WTC11 (cell line): ENCODE results near the gene PCGF1.

Experiments
- CREM ChIP-seq: sonication (generic); formaldehyde crosslinking; IDR thresholded peaks from 2 replicates; pipeline ENCODE4 v1.8.1; 2022; ENCODE audit warnings: mild to moderate bottlenecking, missing genetic modification reagents, moderate library complexity
- ELF4 ChIP-seq: sonication (generic); formaldehyde crosslinking; IDR thresholded peaks from 2 replicates; pipeline ENCODE4 v1.8.1; 2022; ENCODE audit warnings: low read depth, mild to moderate bottlenecking, moderate library complexity, missing genetic modification reagents
- EMX1 ChIP-seq: fragments of 250-450 bp; sonication (Bioruptor Pico); IDR thresholded peaks from 2 replicates; pipeline ENCODE4 v1.8.0; 2021; ENCODE audit warnings: mild to moderate bottlenecking
- JUN ChIP-seq: sonication (generic); formaldehyde crosslinking; IDR thresholded peaks from 2 replicates; pipeline ENCODE4 v1.8.0; 2023; ENCODE audit warnings: mild to moderate bottlenecking, missing genetic modification reagents
- MYBL2 ChIP-seq: sonication (generic); formaldehyde crosslinking; IDR thresholded peaks from 2 replicates; pipeline ENCODE4 v1.8.1; 2023; ENCODE audit warnings: mild to moderate bottlenecking, moderate library complexity, missing genetic modification reagents
- TF ChIP-seq, protein P1 (sequence below): sonication (generic); formaldehyde crosslinking; IDR thresholded peaks from 2 replicates; pipeline ENCODE4 v1.8.0; 2022; ENCODE audit warnings: mild to moderate bottlenecking, missing genetic modification reagents
- TF ChIP-seq, protein P2 (sequence below): fragments of 200-600 bp; IDR thresholded peaks from 2 replicates; pipeline ENCODE4 v1.8.0; 2022; ENCODE audit warnings: antibody characterized with exemption
- TF ChIP-seq, protein P3 (sequence below): sonication (generic); formaldehyde crosslinking; IDR thresholded peaks from 2 replicates; pipeline ENCODE4 v1.8.1; 2023; ENCODE audit warnings: mild to moderate bottlenecking, moderate library complexity, missing genetic modification reagents
- TF ChIP-seq, protein P4 (sequence below): sonication (generic); formaldehyde crosslinking; IDR thresholded peaks from 2 replicates; pipeline ENCODE4 v1.8.1; 2023; ENCODE audit warnings: mild to moderate bottlenecking, missing genetic modification reagents, borderline replicate concordance
- TF ChIP-seq, protein P5 (sequence below): sonication (generic); formaldehyde crosslinking; conservative IDR thresholded peaks from 2 replicates; pipeline ENCODE4 v1.8.1; 2022; ENCODE audit warnings: mild to moderate bottlenecking, missing genetic modification reagents
- TF ChIP-seq, protein P6 (sequence below): sonication (generic); formaldehyde crosslinking; IDR thresholded peaks from 2 replicates; pipeline ENCODE4 v1.8.0; 2022; ENCODE audit warnings: mild to moderate bottlenecking, missing genetic modification reagents
- TF ChIP-seq, protein P7 (sequence below): sonication (generic); formaldehyde crosslinking; IDR thresholded peaks from 2 replicates; pipeline ENCODE4 v1.8.1; 2023; ENCODE audit warnings: mild to moderate bottlenecking, missing genetic modification reagents, moderate library complexity
- TF ChIP-seq, protein P8 (sequence below): sonication (generic); formaldehyde crosslinking; IDR thresholded peaks from 2 replicates; pipeline ENCODE4 v1.8.0; 2023; ENCODE audit warnings: missing genetic modification reagents

DNA sequence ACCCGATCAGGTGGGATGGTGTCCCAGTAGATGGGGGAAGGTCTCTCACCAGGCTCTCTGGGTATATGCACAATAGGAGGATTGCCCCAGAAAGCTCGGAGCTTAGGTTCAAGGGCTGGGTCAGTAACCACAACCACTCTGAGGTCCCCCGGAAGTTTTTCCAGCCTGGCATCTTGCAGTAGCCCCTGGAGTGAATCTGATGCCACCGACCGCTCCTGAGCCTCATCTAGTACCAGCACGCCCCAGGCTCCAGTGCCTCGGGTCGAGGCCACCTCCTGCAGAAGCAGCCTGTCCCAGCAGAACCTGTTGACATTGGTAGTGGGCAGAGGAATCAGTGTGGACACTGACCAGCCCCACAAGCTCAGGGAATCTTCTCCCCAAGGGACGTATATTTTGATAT, 16.5 kb upstream of the PCGF1 start:
- TF ChIP-seq, protein P1, sequence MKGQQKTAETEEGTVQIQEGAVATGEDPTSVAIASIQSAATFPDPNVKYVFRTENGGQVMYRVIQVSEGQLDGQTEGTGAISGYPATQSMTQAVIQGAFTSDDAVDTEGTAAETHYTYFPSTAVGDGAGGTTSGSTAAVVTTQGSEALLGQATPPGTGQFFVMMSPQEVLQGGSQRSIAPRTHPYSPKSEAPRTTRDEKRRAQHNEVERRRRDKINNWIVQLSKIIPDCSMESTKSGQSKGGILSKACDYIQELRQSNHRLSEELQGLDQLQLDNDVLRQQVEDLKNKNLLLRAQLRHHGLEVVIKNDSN (CRISPR knock-in tag): no peak
- TF ChIP-seq, protein P2, sequence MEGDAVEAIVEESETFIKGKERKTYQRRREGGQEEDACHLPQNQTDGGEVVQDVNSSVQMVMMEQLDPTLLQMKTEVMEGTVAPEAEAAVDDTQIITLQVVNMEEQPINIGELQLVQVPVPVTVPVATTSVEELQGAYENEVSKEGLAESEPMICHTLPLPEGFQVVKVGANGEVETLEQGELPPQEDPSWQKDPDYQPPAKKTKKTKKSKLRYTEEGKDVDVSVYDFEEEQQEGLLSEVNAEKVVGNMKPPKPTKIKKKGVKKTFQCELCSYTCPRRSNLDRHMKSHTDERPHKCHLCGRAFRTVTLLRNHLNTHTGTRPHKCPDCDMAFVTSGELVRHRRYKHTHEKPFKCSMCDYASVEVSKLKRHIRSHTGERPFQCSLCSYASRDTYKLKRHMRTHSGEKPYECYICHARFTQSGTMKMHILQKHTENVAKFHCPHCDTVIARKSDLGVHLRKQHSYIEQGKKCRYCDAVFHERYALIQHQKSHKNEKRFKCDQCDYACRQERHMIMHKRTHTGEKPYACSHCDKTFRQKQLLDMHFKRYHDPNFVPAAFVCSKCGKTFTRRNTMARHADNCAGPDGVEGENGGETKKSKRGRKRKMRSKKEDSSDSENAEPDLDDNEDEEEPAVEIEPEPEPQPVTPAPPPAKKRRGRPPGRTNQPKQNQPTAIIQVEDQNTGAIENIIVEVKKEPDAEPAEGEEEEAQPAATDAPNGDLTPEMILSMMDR: no peak
- TF ChIP-seq MYBL2: no peak
- TF ChIP-seq, protein P3, sequence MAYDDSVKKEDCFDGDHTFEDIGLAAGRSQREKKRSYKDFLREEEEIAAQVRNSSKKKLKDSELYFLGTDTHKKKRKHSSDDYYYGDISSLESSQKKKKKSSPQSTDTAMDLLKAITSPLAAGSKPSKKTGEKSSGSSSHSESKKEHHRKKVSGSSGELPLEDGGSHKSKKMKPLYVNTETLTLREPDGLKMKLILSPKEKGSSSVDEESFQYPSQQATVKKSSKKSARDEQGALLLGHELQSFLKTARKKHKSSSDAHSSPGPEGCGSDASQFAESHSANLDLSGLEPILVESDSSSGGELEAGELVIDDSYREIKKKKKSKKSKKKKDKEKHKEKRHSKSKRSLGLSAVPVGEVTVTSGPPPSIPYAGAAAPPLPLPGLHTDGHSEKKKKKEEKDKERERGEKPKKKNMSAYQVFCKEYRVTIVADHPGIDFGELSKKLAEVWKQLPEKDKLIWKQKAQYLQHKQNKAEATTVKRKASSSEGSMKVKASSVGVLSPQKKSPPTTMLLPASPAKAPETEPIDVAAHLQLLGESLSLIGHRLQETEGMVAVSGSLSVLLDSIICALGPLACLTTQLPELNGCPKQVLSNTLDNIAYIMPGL (CRISPR knock-in tag): no peak
- TF ChIP-seq, protein P4, sequence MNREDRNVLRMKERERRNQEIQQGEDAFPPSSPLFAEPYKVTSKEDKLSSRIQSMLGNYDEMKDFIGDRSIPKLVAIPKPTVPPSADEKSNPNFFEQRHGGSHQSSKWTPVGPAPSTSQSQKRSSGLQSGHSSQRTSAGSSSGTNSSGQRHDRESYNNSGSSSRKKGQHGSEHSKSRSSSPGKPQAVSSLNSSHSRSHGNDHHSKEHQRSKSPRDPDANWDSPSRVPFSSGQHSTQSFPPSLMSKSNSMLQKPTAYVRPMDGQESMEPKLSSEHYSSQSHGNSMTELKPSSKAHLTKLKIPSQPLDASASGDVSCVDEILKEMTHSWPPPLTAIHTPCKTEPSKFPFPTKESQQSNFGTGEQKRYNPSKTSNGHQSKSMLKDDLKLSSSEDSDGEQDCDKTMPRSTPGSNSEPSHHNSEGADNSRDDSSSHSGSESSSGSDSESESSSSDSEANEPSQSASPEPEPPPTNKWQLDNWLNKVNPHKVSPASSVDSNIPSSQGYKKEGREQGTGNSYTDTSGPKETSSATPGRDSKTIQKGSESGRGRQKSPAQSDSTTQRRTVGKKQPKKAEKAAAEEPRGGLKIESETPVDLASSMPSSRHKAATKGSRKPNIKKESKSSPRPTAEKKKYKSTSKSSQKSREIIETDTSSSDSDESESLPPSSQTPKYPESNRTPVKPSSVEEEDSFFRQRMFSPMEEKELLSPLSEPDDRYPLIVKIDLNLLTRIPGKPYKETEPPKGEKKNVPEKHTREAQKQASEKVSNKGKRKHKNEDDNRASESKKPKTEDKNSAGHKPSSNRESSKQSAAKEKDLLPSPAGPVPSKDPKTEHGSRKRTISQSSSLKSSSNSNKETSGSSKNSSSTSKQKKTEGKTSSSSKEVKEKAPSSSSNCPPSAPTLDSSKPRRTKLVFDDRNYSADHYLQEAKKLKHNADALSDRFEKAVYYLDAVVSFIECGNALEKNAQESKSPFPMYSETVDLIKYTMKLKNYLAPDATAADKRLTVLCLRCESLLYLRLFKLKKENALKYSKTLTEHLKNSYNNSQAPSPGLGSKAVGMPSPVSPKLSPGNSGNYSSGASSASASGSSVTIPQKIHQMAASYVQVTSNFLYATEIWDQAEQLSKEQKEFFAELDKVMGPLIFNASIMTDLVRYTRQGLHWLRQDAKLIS: no peak
- TF ChIP-seq CREM (CRISPR knock-in tag): no peak
- TF ChIP-seq JUN (CRISPR knock-in tag): no peak
- no peak for TF ChIP-seq EMX1 (CRISPR knock-in tag)
- TF ChIP-seq, protein P5, sequence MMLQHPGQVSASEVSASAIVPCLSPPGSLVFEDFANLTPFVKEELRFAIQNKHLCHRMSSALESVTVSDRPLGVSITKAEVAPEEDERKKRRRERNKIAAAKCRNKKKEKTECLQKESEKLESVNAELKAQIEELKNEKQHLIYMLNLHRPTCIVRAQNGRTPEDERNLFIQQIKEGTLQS (CRISPR knock-in tag): no peak
- TF ChIP-seq, protein P6, sequence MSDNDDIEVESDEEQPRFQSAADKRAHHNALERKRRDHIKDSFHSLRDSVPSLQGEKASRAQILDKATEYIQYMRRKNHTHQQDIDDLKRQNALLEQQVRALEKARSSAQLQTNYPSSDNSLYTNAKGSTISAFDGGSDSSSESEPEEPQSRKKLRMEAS (CRISPR knock-in tag): no peak
- TF ChIP-seq, protein P7, sequence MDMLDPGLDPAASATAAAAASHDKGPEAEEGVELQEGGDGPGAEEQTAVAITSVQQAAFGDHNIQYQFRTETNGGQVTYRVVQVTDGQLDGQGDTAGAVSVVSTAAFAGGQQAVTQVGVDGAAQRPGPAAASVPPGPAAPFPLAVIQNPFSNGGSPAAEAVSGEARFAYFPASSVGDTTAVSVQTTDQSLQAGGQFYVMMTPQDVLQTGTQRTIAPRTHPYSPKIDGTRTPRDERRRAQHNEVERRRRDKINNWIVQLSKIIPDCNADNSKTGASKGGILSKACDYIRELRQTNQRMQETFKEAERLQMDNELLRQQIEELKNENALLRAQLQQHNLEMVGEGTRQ: no peak
- TF ChIP-seq, protein P8, sequence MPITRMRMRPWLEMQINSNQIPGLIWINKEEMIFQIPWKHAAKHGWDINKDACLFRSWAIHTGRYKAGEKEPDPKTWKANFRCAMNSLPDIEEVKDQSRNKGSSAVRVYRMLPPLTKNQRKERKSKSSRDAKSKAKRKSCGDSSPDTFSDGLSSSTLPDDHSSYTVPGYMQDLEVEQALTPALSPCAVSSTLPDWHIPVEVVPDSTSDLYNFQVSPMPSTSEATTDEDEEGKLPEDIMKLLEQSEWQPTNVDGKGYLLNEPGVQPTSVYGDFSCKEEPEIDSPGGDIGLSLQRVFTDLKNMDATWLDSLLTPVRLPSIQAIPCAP (CRISPR knock-in tag): no peak
- no peak for TF ChIP-seq ELF4 (CRISPR knock-in tag)
